Transverse colon (tissue), 4 donors: ENCODE results near the gene EFEMP2.

Experiments used
- CTCF ChIP-seq, 5 experiments: fragments of 200-600 bp in 3 of 5; fragments of 450-650 bp in 2 of 5; sonication (generic) in 3 of 5; IDR thresholded peaks; 1 replicate in 2 of 5; 2 replicates in 3 of 5; pipeline ENCODE4 v1.5.1; 2016 to 2017; ENCODE audit warnings: antibody characterized with exemption in 5 of 5, inconsistent platforms in 3 of 5, mild to moderate bottlenecking in 2 of 5, moderate library complexity in 1 of 5
- EP300 ChIP-seq: sonication (generic); formaldehyde crosslinking; IDR thresholded peaks from one replicate; pipeline ENCODE4 v1.6.1; 2017; ENCODE audit warnings: antibody characterized with exemption, low read depth
- POLR2A ChIP-seq: fragments of 450-650 bp; IDR thresholded peaks from one replicate; pipeline ENCODE4 v1.6.1; 2016; ENCODE audit warnings: antibody characterized with exemption, mild to moderate bottlenecking, moderate library complexity
- POLR2AphosphoS5 ChIP-seq, 3 donors: sonication (generic); formaldehyde crosslinking; IDR thresholded peaks; one replicate each; pipeline ENCODE4 v1.6.1; 2016; ENCODE audit warnings: antibody characterized with exemption in 3 of 3

- TF ChIP-seq POLR2A: no peak
- no peak for TF ChIP-seq CTCF (IDR thresholded peaks at IDR 0.05)
- TF ChIP-seq EP300: no peak
- TF ChIP-seq POLR2AphosphoS5 (IDR thresholded peaks at IDR 0.05): no peak
Measured at GRCh38 chr11:65916391-65916790, 43.8 kb upstream of the EFEMP2 start.
